Left lung (tissue), 10 donors: ENCODE data around the gene TTLL10. TPM values are rescaled to one million over a fixed set of nuclear protein-coding genes. Genes with fewer than 3 reads are reported as not detected.
"Not testable (repeated sequence)": the region's sequence is repeated elsewhere in the genome, so short reads cannot be mapped to it uniquely, and the experiment has no call there.

Source experiments
- ATAC-seq: fragments of 200-7000 bp; cut with Tn5 transposase; one replicate; pipeline ENCODE4 v1.9.1; 2020; ENCODE audit warnings: moderate library complexity
- DNase-seq, 4 donors: peaks; one replicate each; pipeline ENCODE4 v3.0.0-alpha.2; 2013 to 2020
- H3K27ac ChIP-seq, 2 donors: fragments of 200-600 bp; sonication (generic) in 1 of 2; one replicate each; pipeline versions ENCODE4 v1.5.0 to v1.8.0; 2020 to 2021
- H3K27me3 ChIP-seq, 2 donors: fragments of 200-600 bp; sonication (generic) in 1 of 2; one replicate each; pipeline versions ENCODE4 v1.5.0 to v1.8.0; 2020 to 2021
- H3K36me3 ChIP-seq, 2 donors: fragments of 200-600 bp; sonication (generic) in 1 of 2; one replicate each; pipeline versions ENCODE4 v1.5.0 to v1.8.0; 2020 to 2021
- H3K4me1 ChIP-seq, 2 donors: fragments of 200-600 bp; one replicate each; pipeline ENCODE4 v1.8.0; 2021
- H3K4me3 ChIP-seq, 2 donors: fragments of 200-600 bp; sonication (generic) in 1 of 2; one replicate each; pipeline versions ENCODE4 v1.5.0 to v1.8.0; 2020 to 2021; ENCODE audit warnings: mild to moderate bottlenecking in 1 of 2
- H3K9me3 ChIP-seq, 2 donors: fragments of 200-600 bp; sonication (generic) in 1 of 2; one replicate each; pipeline versions ENCODE4 v1.5.0 to v1.8.0; 2020 to 2021
- CTCF ChIP-seq, 2 donors: fragments of 200-600 bp; sonication (generic) in 1 of 2; IDR thresholded peaks; one replicate each; pipeline versions ENCODE4 v1.5.0 to v1.8.0; 2021; ENCODE audit warnings: antibody characterized with exemption in 2 of 2
- intact Hi-C, 2 donors: fragments of 100-400 bp; cut with DNase I; formaldehyde crosslinking; loops; one replicate each; pipeline versions ENCODE4 v1.11.2 to v1.14.2; 2022
- polyA plus RNA-seq, 6 donors: library from polyadenylated mRNA; unstranded; fragments of 120-200 nt; gene quantifications; one replicate each; pipeline ENCODE4 v1.2.1, GENCODE V29; 2013; ENCODE audit not compliant: insufficient read length in 6 of 6
- total RNA-seq, 2 donors: library from RNA; stranded (reverse); fragmentation: NEBNext Ultra II Directional; extraction: Animal tissue kit (Norgen Biotek cat#: 25700); gene quantifications; one replicate each; pipeline ENCODE4 v1.2.1, GENCODE V29; 2021
- donor health status: DM: no; HTN: yes; CAD: no.
- donor health status: DM: no; HTN: no; CAD: no.

The TTLL10 gene
- total and polyA plus RNA-seq, 8 donors, result 0.17 to 4.6 (median 1.7) TPM

GRCh38 chr1:1185101-1185765 lies 11.6 kb downstream of the TTLL10 start:
- DNase-seq (peak in 1 of 4 donors; percentile 71), ATAC-seq (no peak)
- intact Hi-C loops, result no loop called here
- no peak for TF ChIP-seq CTCF (IDR thresholded peaks at IDR 0.05)
- H3K4me3 ChIP-seq, result no peak overlapping the region
- H3K9me3 ChIP-seq, result no peaks in the 10 kb centered on the region
- no peak overlapping the region for H3K27ac ChIP-seq
- no peaks in the 10 kb centered on the region for H3K4me1 ChIP-seq
- peaks cover 0 to 13% of the 10 kb centered on the region in 2 donors for H3K27me3 ChIP-seq
- H3K36me3 ChIP-seq, result no peaks in the 10 kb centered on the region

- intact Hi-C loops, result no loop called here
These were observed 14.3 kb downstream of the TTLL10 start for GRCh38 chr1:1187938-1188337.

DNA sequence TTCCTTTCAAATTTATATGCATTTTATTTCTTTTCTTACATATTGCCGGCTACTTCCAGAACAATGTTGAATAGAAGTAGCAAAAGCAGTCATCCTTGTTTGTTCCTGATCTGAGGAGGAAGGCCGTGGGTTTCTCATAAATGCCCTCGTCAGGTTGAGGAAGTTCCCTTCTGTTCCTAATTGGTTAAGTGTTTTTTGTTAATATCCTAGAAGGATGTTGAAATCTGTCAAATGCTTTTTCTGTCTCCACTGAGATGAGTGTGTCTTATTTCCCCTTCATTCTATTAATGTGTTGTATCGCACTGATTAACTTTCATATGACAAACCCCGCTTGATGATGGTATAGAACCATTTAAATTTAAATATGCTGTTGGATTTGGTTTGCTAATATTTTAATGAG lies 15.4 kb downstream of the TTLL10 start:
- intact Hi-C loops, result no loop called here
- no peaks in the 10 kb centered on the region for H3K36me3 ChIP-seq
- no peaks in the 10 kb centered on the region for H3K4me1 ChIP-seq
- peaks cover 0 to 7% of the 10 kb centered on the region in 2 donors for H3K9me3 ChIP-seq
- no peak overlapping the region for H3K27ac ChIP-seq
- DNase-seq, result no peak
- TF ChIP-seq CTCF (IDR thresholded peaks at IDR 0.05), result no peak
- no peak overlapping the region for H3K4me3 ChIP-seq
- no peak for ATAC-seq
- no peaks in the 10 kb centered on the region for H3K27me3 ChIP-seq

More at GRCh38 chr1:1187938-1188337, 14.3 kb downstream of the TTLL10 start:
- Histone ChIP-seq H3K36me3 (no peaks in the 10 kb centered on the region), H3K27me3 (peaks cover 0 to 4% of the 10 kb centered on the region in 2 donors), H3K4me1 (no peaks in the 10 kb centered on the region), H3K27ac (no peak overlapping the region), H3K9me3 (peaks cover 0 to under 1% of the 10 kb centered on the region in 2 donors), H3K4me3 (no peak overlapping the region)
- no peak for TF ChIP-seq CTCF (IDR thresholded peaks at IDR 0.05)
- DNase-seq (no peak), ATAC-seq (no peak)

DNA sequence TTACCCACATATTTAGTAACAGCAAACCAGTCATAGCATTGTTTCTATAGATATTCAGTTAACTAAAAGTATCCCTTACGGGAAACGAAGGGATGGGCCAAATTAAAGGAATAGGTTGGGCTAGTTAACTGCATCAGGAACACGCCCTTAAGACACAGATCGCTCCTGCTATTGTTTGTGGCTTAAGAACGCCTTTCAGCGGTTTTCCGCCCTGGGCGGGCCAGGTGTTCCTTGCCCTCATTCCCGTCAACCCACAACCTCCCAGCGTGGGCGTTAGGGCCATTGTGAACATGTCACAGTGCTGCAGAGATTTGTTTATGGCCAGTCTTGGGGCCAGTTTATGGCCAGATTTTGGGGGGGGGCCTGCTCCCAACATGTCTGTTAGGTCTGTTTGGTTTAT lies 18.1 kb downstream of the TTLL10 start:
- no peak for TF ChIP-seq CTCF (IDR thresholded peaks at IDR 0.05)
- Histone ChIP-seq H3K27me3 (no peaks in the 10 kb centered on the region), H3K4me3 (no peak overlapping the region), H3K36me3 (no peaks in the 10 kb centered on the region), H3K9me3 (peaks cover 0 to 17% of the 10 kb centered on the region in 2 donors), H3K4me1 (no peaks in the 10 kb centered on the region), H3K27ac (no peak overlapping the region)
- DNase-seq (peak in 1 of 4 donors; percentile 64), ATAC-seq (no peak)
- intact Hi-C loops, result no loop called here

DNA sequence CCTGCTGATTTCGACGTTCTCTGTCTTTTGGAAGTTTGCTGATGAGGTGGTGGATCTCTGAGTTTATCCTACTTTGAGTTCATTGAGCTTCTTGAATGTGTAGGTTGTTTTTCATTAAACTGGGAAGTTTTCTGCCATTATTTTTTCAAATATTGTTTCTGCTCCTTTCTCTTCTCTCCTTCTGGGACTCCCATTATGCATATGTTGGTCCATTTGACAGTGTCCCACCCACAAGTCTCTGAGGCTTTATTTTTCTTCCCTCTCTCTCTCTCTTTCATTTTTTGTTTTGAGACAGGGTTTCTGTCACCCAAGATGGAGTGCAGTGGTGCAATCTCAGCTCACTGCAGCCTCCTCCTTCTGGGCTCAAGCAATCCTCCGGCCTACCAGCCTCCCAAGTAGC lies 21.0 kb downstream of the TTLL10 start:
- no peak for DNase-seq
- no peaks in the 10 kb centered on the region for H3K36me3 ChIP-seq
- peaks cover 0 to 19% of the 10 kb centered on the region in 2 donors for H3K27me3 ChIP-seq
- no peak overlapping the region for H3K4me3 ChIP-seq
- H3K27ac ChIP-seq, result no peak overlapping the region
- intact Hi-C loops, result no loop called here
- peaks cover 0 to 17% of the 10 kb centered on the region in 2 donors for H3K9me3 ChIP-seq
- no peak for TF ChIP-seq CTCF (IDR thresholded peaks at IDR 0.05)
- ATAC-seq, result no peak
- H3K4me1 ChIP-seq, result no peaks in the 10 kb centered on the region

DNA sequence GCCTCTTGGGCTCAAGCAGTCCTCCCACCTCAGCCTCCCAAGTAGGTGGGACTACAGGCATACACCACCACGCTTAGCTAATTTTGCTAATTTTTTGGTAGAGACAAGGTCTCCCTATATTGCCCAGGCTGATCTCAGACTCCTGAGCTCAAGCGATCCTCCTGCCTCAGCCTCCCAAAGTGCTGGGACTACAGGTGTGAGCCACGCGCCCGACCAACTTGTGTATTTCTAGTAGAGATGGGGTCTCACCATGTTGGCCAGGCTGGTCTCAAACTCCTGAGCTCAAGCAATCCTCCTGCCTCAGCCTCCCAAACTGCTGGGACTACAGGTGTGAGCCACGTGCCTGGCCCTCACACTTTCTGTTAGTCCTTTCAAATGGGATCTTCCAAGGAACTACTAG lies 22.0 kb downstream of the TTLL10 start:
- Histone ChIP-seq H3K27me3 (peaks cover 0 to 29% of the 10 kb centered on the region in 2 donors), H3K9me3 (peaks cover 0 to 17% of the 10 kb centered on the region in 2 donors)
- intact Hi-C loops, H3K27ac ChIP-seq, H3K4me3 ChIP-seq, H3K36me3 ChIP-seq, ATAC-seq, H3K4me1 ChIP-seq: not testable (repeated sequence)
- peak in 1 of 4 donors; percentile 17 for DNase-seq
